ENCODE data around the gene SCRN3. TPM values are rescaled to one million over a fixed set of nuclear protein-coding genes. Genes with fewer than 3 reads are reported as not detected.

SCRN3 gene
- total and polyA plus RNA-seq, 2 of the 4 experiments (the other 2 are of a cell fraction) = 9.9 to 11.4 TPM

DNA sequence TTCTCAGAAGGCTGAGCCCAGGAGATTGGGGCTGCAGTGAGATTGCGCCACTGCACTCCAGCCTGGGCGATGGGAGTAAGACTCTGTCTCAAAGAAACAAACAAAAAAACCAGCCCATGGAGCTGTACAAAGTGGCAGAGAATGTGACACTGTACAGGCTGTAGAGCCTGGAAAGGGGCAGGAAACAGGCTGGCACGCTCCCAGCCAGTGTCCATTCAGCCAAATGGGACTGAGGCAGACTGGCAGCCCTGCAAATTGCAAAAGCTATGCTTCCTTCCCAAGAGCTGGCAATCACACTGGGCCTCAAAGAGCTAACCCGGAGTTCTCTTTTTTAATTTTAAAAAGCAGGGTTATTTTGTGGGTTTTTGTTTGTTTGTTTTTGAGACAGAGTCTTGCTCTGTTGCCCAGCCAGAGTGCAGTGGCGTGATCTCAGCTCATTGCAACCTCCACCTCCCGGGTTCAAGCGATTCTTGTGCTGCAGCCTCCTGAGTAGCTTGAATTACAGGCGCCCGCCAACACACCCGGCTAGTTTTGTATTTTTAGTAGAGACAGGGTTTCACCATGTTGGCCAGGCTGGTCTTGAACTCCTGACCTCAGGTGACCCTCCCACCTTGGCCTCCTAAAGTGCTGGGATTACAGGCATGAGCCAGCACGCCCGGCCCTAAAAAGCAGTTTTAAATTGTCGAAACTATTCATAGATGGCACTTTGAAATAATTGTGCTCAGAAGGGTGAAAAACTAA lies 42.8 kb downstream of the SCRN3 start:
- H3K4me1 ChIP-seq (ENCODE audit: control insufficient read depth, insufficient read depth, low read length) = peaks cover 10% of the 10 kb centered on the region
- H4K91ac ChIP-seq (ENCODE audit: insufficient read depth, low read depth, low read length) = no peak overlapping the region
- H4K5ac ChIP-seq (ENCODE audit: low read depth, low read length) = no peak overlapping the region
- no peak overlapping the region for H3K4me3 ChIP-seq (ENCODE audit: insufficient read depth, low read depth, low read length)
- no peaks in the 10 kb centered on the region for H4K20me1 ChIP-seq (ENCODE audit: insufficient read depth, low read length)
- H3K27me3 ChIP-seq (ENCODE audit: control insufficient read depth, insufficient read depth, low read length) = no peaks in the 10 kb centered on the region
- no peak overlapping the region for H2AFZ ChIP-seq (replicated peaks; ENCODE audit: low read length, poor library complexity)
- no peaks in the 10 kb centered on the region for H3K9me3 ChIP-seq (ENCODE audit: control insufficient read depth, insufficient read depth, low read length)
- H2BK120ac ChIP-seq (ENCODE audit: low read depth, low read length) = no peak overlapping the region
- no peak overlapping the region for H3K56ac ChIP-seq (ENCODE audit: extremely low read depth, insufficient read depth, low read length)
- H2AK9ac ChIP-seq (replicated peaks; ENCODE audit: low read depth, low read length, poor library complexity) = no peak overlapping the region
- DNase-seq (no peak), ATAC-seq (ENCODE audit: low read depth) (no peak)
- peaks cover 2% of the 10 kb centered on the region; the same call in 1 of the 2 replicates for H3K9me1 ChIP-seq (ENCODE audit: insufficient read depth, low read length)
- no peak overlapping the region for H4K8ac ChIP-seq (ENCODE audit: low read depth in 2 of 2, low read length in 2 of 2)
- intact Hi-C loops (cut with micrococcal nuclease) (no loop called here), in situ Hi-C loops (cut with MboI; ENCODE audit: low sequenced_read_pairs) (no loop called here), dilution Hi-C loops (cut with HindIII; ENCODE audit: low sequenced_read_pairs, unreplicated experiment) (no loop called here)
- H3K23ac ChIP-seq (ENCODE audit: low read depth, low read length) = no peak overlapping the region
- WGBS, 2 experiments (ENCODE audit: extremely low coverage in 2 of 2, insufficient read length in 1 of 2) = 100% methylated on average over 4 of the region's 13 CpGs; no CpG with 5 or more reads in 1 of the 2 experiments
- H2BK20ac ChIP-seq (ENCODE audit: low read depth, low read length) = no peak overlapping the region
- no peak overlapping the region for H3K14ac ChIP-seq (replicated peaks; ENCODE audit: low read depth, low read length)
- no TSS peak for BruUV-seq (replicated peaks)
- H3K4me2 ChIP-seq (ENCODE audit: low read depth, low read length) = no peak overlapping the region
- CTCF ChIA-PET = interaction anchor here (0.5 kb wide), 1 partner anchor 59 kb away, joined by 3 read pairs; no protein-coding TSS in a partner anchor
- H2BK5ac ChIP-seq (ENCODE audit: low read depth, low read length, poor library complexity, severe bottlenecking) = no peak overlapping the region
- H3K9ac ChIP-seq (ENCODE audit: low read depth, low read length) = no peak overlapping the region
- no peak overlapping the region for H3K4ac ChIP-seq (ENCODE audit: low read depth, low read length)
- H3K27ac ChIP-seq (ENCODE audit: insufficient read depth, low read length) = no peak overlapping the region
- no peak overlapping the region for H3K18ac ChIP-seq (ENCODE audit: low read depth, low read length)
- H2AK5ac ChIP-seq (ENCODE audit: low read depth, low read length) = no peak overlapping the region
- no peaks in the 10 kb centered on the region for H3K36me3 ChIP-seq (ENCODE audit: control insufficient read depth, insufficient read depth, low read length)
- no peak for TF ChIP-seq MAFK (IDR thresholded peaks at IDR 0.05; ENCODE audit: low read depth, low read length)
- TF ChIP-seq, protein P1, sequence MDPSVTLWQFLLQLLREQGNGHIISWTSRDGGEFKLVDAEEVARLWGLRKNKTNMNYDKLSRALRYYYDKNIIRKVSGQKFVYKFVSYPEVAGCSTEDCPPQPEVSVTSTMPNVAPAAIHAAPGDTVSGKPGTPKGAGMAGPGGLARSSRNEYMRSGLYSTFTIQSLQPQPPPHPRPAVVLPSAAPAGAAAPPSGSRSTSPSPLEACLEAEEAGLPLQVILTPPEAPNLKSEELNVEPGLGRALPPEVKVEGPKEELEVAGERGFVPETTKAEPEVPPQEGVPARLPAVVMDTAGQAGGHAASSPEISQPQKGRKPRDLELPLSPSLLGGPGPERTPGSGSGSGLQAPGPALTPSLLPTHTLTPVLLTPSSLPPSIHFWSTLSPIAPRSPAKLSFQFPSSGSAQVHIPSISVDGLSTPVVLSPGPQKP (IDR thresholded peaks at IDR 0.05; ENCODE audit: borderline replicate concordance, low read depth, low read length) = no peak
- no peak for TF ChIP-seq POLR2A (IDR thresholded peaks at IDR 0.05; ENCODE audit: low read depth, low read length)
- TF ChIP-seq SMC3 (IDR thresholded peaks at IDR 0.05; ENCODE audit: low read depth, low read length) = no peak
- TF ChIP-seq RFX5 (IDR thresholded peaks at IDR 0.05; ENCODE audit: low read depth, low read length) = no peak
- no peak for TF ChIP-seq CTCF (conservative IDR thresholded peaks at IDR 0.05; ENCODE audit: low read depth, low read length)
- TF ChIP-seq NFE2L2 (IDR thresholded peaks at IDR 0.05; ENCODE audit: low read depth, low read length) = no peak
- TF ChIP-seq CHD1 (IDR thresholded peaks at IDR 0.05; ENCODE audit: low read depth, low read length) = no peak
- no peak for TF ChIP-seq MXI1 (IDR thresholded peaks at IDR 0.05; ENCODE audit: borderline replicate concordance, low read depth, low read length)
- TF ChIP-seq CEBPB (IDR thresholded peaks at IDR 0.05; ENCODE audit: low read depth, low read length) = no peak
- TF ChIP-seq USF2 (IDR thresholded peaks at IDR 0.05; ENCODE audit: low read depth, low read length) = no peak
- no peak for TF ChIP-seq RAD21 (IDR thresholded peaks at IDR 0.05; ENCODE audit: low read length)
- no peak for TF ChIP-seq RCOR1 (IDR thresholded peaks at IDR 0.05; ENCODE audit: insufficient replicate concordance, low read length)
- no peak for TF ChIP-seq MAZ (IDR thresholded peaks at IDR 0.05; ENCODE audit: borderline replicate concordance, low read depth, low read length)
- no peak for TF ChIP-seq BHLHE40 (IDR thresholded peaks at IDR 0.05; ENCODE audit: low read depth, low read length)
- H2BK15ac ChIP-seq (ENCODE audit: low read depth, low read length) = no peak overlapping the region
- POLR2A ChIA-PET (ENCODE audit: unreplicated experiment) = no interaction called here
- no peaks in the 10 kb centered on the region for H3K79me1 ChIP-seq (ENCODE audit: low read depth in 1 of 2, low read length in 2 of 2)

Measured in IMR-90 (cell line).